Islet precursor cell (in vitro differentiated cells): Measurements from ENCODE around the gene SP3.
"Not testable (repeated sequence)": the region's sequence is repeated elsewhere in the genome, so short reads cannot be mapped to it uniquely, and the experiment has no call there.

Experiments
- DNase-seq: peaks from one replicate; pipeline ENCODE4 v3.0.0-alpha.2; 2018

The SP3 gene

DNA sequence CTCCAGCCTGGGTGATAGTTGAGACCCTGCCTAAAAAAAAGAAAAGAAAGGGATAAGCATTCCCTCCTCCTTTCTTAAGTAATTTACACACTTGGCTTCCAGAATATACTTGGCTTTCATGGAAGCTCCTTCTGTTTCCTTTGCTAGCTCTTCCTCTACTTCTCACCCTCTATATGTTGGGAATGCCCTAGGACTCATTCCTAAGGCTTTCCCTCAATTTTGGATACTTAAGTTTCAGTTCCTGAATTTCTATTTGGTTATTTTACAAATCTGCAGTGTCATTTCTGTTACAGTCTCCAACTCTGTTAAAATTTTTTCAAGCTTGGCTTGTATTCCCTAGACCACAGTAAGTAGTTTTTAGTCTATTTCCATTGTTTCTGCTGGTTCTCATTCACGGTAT lies 23.6 kb downstream of the SP3 start:
- DNase-seq, result no peak

GRCh38 chr2:173940208-173941020 lies 24.8 kb downstream of the SP3 start:
- no peak for DNase-seq

- no peak for DNase-seq
These were observed 26.3 kb downstream of the SP3 start for GRCh38 chr2:173938700-173939384.

DNA sequence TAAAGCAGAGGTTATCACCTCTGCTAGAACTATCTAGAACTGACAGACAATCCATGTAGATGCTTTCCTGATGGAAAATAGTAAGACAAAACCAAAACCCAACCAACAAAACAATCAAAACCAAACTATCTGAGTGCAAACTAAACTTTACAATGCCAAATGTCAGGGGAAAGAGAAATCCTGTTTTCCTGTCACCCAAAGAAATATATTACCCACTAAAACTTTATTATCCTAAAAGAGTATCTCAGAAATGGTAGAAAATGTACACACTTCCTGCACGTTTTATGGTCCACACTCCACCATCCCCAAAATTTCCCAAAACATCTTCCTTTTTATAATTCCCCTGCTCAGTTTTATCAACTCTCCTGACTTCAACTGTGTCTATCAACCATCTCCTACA lies 29.9 kb downstream of the SP3 start:
- DNase-seq, result no peak

DNA sequence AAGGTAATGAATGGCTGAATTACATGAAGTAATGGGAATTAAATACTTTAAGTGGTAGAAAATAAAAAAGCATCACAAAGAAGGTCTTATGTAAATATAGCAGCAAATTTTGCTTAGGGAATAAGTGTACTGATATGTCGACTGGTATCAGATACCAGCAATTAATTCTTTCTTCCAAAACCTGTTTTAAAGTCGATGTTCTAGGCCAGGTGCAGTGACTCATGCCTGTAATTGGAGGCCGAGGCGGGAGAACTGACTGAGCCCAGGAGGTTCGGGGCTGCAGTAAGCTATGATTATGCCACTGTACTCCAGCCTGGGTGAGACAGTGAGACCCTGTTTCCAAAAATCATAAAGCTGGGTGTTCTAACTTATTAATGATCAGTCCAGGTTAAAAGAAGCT lies 30.3 kb downstream of the SP3 start:
- DNase-seq, result peak; percentile 71

DNA sequence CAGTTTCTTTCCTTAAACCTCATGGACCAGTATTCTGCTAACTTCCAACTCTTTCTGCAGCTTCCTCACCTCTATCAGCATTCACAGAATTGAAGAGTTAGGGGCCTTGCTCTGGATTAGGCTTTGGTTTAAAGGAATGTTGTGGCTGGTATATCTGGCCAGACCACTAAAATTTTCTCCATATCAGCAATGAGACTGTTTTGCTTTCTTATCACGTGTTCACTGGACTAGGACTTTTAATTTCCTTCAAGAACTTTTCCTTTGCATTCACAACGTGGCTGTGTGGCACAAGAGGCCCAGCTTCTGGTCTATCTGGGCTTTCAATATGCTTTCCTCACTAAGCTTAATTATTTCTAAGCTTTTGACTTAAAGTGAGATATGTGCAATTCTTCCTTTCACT lies 33.4 kb downstream of the SP3 start:
- no peak for DNase-seq

- DNase-seq, result no peak
These were observed 35.7 kb downstream of the SP3 start for GRCh38 chr2:173929441-173929840.

DNA sequence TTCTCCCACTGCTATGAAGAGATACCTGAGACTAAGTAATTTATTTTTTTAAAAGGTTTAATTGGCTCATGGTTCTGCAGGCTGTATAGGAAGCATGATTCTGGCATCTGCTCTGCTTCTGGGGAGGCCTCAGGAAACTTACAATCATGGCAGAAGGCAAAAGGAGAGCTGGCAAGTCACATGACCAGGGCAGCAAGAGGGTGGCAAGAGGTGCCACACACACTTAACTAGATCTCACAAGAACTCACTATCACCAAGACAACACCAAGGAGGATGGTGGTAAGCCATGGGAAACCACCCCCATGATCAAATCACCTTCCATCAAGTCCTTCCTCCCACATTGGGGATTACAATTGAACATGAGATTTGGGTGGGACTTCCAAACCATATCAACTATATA lies 38.3 kb downstream of the SP3 start:
- no peak for DNase-seq

DNA sequence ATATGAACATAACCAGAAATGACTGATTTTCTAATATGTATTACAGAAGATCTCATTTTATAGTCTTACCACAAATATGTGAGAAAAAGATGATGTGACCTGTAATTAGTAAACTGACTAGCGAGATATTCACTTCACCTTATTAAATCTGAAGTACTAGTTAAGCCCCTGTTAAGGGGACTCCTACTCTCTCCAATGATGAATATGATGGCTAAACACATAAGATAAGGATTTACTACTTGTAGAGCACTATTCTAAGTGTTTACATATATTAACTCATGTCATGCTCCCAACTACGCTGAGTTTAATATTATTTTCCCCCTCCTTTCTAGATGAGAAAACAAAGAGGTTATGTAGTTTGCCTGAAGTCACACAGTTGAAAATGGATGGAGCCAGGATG lies 40.9 kb downstream of the SP3 start:
- no peak for DNase-seq

- no peak for DNase-seq
These were observed 42.4 kb downstream of the SP3 start for GRCh38 chr2:173922760-173923159.

GRCh38 chr2:173922068-173922467 lies 43.1 kb downstream of the SP3 start:
- no peak for DNase-seq

DNA sequence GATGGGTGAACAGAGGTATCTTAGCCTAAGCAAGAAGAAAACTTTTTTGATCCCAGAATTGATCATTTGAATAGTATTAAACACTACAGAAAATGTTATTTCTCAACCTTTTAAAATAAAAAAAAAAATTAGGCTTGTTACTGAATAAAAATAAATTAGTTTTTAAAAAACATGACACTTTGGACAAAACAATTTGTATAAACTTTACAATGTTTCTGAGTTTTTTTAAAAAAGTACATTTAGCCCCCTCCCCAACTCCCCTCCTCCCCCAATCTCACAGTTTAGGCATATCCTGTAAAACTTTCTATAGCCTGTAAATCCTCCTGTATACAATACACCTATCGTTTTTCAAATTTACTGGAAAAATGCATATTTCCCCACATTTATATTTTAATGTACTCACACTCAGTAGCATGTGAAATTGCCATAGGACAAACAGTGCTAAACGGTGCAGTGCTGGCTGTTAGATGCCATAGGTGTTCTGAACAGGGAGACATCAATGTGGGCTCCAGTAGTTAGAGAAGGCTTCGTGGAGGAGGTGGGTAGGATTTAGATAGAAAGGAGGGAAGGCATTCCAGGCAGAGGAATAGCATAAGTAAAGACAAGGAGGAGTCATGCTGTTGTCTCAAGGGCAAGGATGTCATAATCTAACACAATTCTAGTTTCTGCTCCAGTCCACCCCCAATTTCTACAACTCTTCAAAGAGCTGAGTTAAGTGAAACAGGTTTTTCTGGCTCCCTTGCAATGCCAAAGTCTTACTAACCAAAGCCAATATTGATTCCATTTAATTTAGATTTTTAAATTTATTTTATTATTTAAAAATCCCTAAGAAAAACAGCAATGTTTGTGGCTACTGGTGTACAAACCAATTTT lies 50.9 kb downstream of the SP3 start:
- no peak for DNase-seq

- DNase-seq, result no peak
These were observed 55.3 kb downstream of the SP3 start for GRCh38 chr2:173909846-173910245.

- no peak for DNase-seq
These were observed 58.5 kb downstream of the SP3 start for GRCh38 chr2:173906626-173907025.

- no peak for DNase-seq
These were observed 61.4 kb downstream of the SP3 start for GRCh38 chr2:173903601-173904394.

DNA sequence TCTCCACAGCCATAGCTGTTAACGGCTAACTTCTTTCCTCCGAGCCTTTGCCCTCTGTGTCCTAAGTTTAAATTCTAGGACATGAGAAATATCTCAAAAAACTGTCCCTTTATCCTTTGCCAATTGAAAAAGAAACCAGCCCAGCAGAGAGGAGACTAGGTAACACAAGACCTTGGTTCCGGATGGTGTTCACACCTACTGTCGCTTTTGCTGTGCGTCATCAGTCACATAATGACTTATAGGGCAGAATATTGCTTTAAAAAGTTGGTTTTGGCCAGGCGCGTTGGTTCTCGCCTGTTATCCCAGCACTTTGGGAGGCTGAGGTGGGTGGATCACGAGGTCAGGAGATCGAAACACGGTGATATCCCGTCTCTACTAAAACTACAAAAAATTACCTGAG lies 66.2 kb downstream of the SP3 start:
- DNase-seq, result no peak

GRCh38 chr2:173898178-173898668 lies 67.0 kb downstream of the SP3 start:
- no peak for DNase-seq

DNA sequence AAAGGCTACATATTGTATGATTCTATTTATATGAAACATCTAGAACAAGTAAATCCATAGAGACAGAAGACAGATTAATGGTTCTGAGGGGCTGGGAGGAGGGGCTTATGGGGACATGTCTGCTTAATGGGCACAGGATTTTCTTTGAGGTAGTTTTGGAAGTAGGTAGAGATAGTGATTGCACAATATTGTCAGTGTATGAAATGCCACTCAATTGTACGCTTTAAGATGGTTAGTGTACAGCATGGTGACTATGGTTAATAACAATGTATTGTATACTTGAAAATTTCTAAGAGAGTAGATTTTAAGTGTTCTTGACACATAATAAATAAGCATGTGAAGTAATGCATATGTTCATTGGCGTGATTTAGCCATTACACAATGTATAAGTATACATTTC lies 68.4 kb downstream of the SP3 start:
- DNase-seq, result no peak

DNA sequence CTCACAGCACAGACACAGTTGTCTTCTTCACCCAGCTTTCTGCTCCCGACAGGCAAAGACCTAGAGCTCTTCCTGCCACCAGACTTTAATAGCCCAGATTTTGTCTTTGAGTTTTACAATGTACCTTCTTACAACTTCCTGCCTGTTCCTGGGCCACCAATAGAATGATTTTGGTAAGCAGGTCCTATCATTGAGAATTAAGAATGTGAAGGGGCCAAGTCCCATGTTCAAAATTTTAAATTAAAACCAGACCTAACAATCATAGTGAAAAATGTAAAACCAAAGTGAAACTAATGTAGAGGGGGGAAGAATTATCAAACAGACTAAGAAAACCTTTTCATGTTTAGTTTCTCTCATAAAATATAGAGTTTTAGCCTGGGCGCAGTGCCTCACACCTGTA lies 72.8 kb downstream of the SP3 start:
- no peak for DNase-seq

DNA sequence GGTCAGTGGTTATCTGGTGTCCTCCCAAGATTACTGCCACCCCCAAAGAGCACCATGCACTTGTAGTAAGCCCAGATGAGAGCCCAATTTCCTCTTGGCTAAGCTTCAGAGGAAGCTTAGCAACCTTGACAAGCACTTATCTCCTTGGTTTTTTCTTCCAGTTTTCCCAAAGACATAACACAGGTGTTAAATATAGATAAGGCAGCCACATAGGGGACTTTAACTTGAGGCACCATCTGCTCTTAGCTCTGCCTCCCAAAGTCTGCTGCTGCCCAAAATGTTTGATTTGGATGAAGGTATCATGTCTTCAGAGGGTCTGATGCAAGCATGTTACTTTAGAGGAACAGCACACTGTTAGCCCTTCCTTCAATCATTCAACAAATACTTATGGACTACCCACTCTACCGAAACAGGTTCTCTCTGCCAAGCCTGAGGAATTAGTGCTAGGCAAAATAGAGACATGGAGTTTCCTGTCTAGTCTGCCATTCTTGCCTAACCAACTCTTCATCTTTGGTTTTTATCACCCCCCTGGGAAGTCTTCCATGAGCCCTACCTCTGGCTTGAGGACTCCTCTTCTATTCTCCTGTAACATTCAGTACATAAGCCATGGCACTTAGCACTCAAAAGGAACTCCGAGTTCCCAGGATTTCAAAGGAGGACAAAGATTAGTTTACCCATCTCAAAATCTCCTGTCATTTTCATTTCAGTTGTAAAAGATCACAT lies 73.7 kb downstream of the SP3 start:
- no peak for DNase-seq

DNA sequence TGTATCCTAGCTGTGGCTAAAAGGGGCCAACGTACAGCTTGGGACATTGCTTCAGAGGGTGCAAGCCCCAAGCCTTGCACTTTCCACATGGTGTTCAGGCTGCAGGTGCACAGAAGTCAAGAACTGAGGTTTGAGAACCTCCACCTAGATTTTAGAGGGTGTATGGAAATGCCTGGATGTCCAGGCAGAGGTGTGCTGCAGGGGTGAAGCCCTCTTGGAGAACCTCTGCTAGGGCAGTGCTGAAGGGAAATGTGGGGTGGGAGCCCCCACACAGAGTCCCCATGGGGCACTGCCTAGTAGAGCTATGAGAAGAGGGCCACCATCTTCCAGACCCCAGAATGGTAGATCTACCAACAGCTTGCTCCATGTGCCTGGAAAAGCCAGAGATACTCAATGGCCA lies 75.7 kb downstream of the SP3 start:
- not testable (repeated sequence) for DNase-seq

GRCh38 chr2:173886613-173887012 lies 78.6 kb downstream of the SP3 start:
- no peak for DNase-seq
